A375 (cell line): ENCODE measurements around the gene GAMT. TPM values are rescaled to one million over a fixed set of nuclear protein-coding genes. Genes with fewer than 3 reads are reported as not detected.

Experiments
- total RNA-seq: library from RNA; depleted of rRNA; stranded (reverse); fragments of >200 nt; shearing (Covaris generic); gene quantifications from 2 replicates; pipeline ENCODE4 v1.2.3, GENCODE V29; 2014; rRNA removed

The GAMT gene
- total RNA-seq: 47.7 and 51.0 TPM in 2 replicates

DNA sequence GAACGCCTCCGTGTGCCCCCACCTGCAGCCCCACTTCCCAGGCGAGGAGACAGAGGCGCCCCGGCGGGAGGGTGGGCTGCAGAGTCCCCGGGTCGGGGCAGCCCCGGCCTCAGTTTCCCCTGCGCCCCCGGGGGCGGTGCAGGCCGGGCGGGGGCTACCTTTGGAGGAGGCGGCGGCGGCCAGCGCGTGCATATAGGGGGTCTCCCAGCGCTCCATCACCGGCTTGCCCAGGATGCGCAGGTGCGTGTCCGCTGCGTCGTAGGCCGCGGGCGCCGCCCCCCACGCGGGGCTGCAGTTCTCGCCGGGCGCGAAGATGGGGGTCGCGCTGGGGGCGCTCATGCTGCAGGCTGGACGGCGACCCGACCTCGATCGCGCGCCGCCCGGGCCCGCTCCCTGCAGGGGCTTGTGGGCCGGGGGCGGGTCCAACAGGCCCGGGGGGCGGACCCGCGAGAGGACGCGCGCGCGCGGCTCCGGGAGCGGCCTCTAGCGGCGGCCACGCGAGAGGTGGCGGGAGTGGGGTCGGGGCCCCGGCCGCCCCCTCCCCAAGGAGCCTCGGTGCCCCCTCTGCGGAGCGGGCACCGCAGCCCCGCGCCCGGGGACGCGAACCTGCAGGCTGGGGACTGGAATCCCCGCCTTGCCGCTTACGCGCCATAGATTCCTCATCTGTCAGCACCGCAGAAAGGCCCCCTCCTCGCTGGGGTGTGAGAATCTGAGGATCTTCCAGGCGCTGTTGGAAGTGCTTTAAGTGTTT, at the start of gene GAMT:
Gene GAMT (minus strand): TSS at position 405 of the 751 bp plus-strand sequence. CDS start 66 bp downstream, at position 339.

DNA sequence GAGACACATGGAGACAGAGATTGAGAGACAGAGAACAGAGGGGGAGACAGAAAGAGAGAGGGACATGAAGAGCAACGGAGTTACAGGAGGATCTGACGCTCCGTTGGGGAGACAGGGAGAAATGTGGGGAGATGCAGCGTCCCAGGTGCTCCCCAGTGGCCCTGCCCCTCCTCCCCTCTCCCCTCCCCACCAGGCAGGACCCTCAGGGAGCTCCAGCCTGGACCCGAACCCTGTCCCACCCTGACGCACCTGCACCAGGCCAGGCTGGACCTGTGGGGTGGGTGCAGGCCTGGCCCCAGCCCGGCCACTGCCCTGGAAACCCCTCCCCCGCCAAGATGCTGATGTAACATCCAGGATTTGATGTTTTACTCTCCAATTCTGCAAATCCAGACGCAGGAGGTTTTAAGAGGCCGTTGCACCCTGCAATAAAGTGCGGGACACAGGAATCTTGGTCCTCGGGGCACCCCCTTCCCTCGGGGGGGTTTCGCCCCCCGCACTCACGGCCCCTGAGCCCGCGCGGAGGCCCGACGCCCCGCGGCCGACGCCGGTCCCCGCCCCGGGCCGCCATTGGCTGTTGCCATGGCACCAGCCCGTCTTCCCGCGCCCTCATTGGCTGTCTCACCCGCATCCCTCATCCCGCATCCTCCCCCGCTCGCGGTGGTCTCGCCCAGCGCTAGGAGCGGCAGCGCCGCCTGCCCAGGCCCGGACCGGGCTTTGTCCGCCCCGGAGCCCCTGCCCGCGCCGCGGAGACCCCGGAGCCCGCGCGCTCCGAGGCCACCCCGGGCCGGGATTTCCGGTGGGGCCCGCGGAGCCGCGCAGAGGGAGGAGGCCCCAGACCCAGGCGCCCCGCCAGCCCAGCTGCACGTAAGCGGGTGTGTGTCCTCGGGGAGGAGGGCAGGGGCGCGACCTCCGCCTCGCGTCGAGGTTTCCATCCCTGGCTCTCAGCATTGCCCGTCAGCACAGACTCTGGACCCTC, 48.4 kb upstream of the GAMT start, which contains the start of gene APC2:
Gene APC2 (plus strand): TSS at position 655 of the 976 bp plus-strand sequence. CDS start 2,881 bp downstream, outside the sequence.

DNA sequence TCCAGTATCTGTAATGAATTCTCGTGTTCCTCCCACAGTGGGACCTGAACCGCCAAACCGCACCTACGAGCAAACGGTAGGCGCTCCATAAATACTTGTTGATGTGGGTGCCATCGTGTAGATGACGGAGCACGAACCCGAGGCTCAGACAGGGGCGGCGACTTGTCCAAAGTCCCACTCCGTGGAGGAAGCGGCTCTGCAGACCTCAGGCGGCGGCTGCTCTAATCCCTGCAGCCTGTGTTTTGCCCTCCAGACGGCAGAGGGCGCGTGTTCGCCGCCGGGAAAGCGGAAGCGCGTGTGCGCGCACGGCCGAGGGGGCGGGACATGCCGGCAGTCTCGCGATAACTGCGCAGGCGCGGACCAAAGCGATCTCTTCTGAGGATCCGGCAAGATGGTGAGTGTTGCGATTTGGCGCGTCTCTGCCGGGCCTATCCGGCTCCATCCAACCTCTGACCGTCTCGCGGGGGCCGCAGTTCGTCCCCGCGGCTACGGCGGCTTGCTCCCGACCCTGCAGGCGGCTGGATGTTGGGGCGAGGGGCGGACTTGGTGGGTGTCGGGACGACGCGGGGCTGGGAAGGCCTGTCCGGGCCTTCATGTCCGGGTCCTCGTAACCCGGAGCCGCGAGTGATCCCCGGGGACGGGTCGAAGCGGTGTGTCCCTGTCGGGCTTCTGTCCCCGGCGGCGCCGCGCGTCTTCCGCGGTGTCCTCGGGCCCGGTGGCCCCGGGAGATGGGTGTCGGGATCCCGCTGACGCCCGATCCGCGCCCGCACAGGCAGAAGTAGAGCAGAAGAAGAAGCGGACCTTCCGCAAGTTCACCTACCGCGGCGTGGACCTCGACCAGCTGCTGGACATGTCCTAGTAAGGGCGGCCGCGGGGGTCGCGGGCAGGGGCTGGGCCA, 36.9 kb upstream of the GAMT start, which contains the start of gene RPS15:
Gene RPS15 (plus strand): TSS at position 362 of the 898 bp plus-strand sequence. CDS start 30 bp downstream, at position 392.

DNA sequence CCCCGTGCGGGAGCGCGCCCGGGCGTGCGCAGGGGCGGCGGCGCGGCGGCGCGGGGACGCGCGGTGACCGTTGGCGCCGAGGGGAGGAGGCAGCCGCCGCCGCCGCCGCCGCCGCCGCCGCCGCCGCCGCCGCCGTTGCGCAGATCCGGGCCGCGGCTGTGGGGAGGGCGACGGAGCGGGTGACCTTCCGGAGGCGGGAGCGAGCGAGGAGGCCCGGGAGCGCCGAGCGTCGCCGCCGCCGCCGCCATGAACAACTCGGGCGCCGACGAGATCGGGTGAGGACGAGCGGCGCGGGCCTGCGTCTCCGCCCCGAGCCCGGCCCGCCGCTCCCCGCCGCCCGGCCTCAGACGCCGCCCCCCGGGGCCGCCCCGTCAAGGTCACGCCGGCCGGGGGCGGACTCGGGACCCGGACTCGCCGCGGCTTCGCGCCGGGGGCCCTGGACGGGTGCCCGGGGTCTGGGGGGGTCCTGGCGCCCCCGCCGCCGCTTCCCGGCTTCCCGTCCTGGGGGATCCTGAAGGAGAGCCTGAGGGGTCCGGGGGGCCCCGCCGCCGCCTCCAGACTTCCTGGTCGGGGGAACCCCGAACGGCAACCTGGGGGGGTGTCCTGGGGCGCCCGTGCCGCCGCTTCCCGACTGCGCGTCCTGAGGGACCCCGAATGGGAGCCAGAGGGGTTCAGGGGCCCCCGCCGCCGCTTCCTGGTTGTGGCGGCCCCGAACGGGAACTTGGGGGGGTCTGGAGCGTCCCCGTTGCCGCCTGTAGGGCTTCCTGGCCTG, 6.4 kb upstream of the GAMT start, which contains the start of gene DAZAP1:
Gene DAZAP1 (plus strand): TSS at position 59 of the 772 bp plus-strand sequence. CDS start 188 bp downstream, at position 247.

DNA sequence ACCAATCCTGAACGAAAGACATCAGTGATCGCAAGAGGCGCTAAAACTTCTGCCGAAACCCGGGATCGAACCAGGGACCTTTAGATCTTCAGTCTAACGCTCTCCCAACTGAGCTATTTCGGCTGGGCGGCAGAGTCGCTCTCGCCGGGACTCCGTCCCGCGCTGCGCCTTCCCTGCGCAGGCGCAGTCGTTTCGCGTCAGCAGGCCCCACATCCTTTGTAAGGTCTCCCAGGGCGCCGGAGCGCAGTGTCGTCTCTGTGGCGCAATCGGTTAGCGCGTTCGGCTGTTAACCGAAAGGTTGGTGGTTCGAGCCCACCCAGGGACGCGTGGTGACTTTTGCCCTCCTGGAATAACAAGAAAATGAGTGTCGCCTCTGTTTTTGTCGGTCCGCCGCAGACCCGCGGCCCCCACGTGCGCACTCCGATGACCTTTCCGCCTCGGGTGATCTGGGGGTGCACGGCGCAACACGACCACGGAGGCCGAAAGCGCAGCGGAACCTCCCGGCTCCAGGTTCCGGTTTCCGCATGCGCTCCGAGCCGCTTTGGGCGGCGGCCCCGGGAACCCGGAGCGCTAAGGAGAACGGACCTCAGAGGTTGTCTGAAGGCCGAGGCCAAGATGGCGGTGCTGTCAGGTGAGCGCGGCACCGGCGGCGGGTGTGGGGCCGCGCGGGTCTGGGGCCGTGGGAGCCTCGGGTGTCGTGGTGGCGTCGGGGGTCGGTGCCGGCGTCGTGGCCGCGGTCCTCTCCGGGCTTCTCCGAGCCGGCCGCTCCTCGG, 17.8 kb downstream of the GAMT start, which contains the start of gene NDUFS7:
Gene NDUFS7 (plus strand): TSS at position 596 of the 773 bp plus-strand sequence. CDS start 20 bp downstream, at position 616.

Other genes with a start within 250 kb of the GAMT start
- gene SBNO2, start 227.3 kb downstream of the GAMT start, total RNA-seq: 55.9 and 64.7 TPM in 2 replicates
- 43.7 and 46.0 TPM in 2 replicates for gene STK11, start 195.8 kb downstream of the GAMT start, total RNA-seq
- 2.1 and 3.9 TPM in 2 replicates for gene CBARP, start 163.5 kb downstream of the GAMT start, total RNA-seq
- gene ATP5F1D, start 159.8 kb downstream of the GAMT start, total RNA-seq: 58.3 and 78.6 TPM in 2 replicates
- gene MIDN, start 153.0 kb downstream of the GAMT start, total RNA-seq: 11.2 and 13.6 TPM in 2 replicates
- 180 and 209 TPM in 2 replicates for gene CIRBP, start 132.2 kb downstream of the GAMT start, total RNA-seq
- gene FAM174C, start 126.0 kb downstream of the GAMT start, total RNA-seq: 50.3 and 76.0 TPM in 2 replicates
- gene EFNA2, start 115.7 kb downstream of the GAMT start, total RNA-seq: not detected in 2 replicates
- 80.9 and 92.5 TPM in 2 replicates for gene NDUFS7, start 17.6 kb downstream of the GAMT start, total RNA-seq
- 154 and 161 TPM in 2 replicates for gene DAZAP1, start 6.0 kb upstream of the GAMT start, total RNA-seq
- 1,695 and 1,967 TPM in 2 replicates for gene RPS15, start 36.9 kb upstream of the GAMT start, total RNA-seq
- gene APC2, start 48.6 kb upstream of the GAMT start, total RNA-seq: 0.45 and 1.1 TPM in 2 replicates
- gene C19orf25, start 77.7 kb upstream of the GAMT start, total RNA-seq: 31.7 and 31.9 TPM in 2 replicates
- gene PCSK4, start 88.8 kb upstream of the GAMT start, total RNA-seq: 0.98 and 1.6 TPM in 2 replicates
- 3.8 and 4.6 TPM in 2 replicates for gene REEP6, start 89.6 kb upstream of the GAMT start, total RNA-seq
- gene ADAMTSL5, start 111.5 kb upstream of the GAMT start, total RNA-seq: 2.3 and 3.8 TPM in 2 replicates
- gene PLK5, start 122.5 kb upstream of the GAMT start, total RNA-seq: not detected in 2 replicates
- gene MEX3D, start 166.8 kb upstream of the GAMT start, total RNA-seq: 19.7 and 20.0 TPM in 2 replicates
- 122 and 131 TPM in 2 replicates for gene MBD3, start 191.3 kb upstream of the GAMT start, total RNA-seq
- gene UQCR11, start 203.9 kb upstream of the GAMT start, total RNA-seq: 119 and 125 TPM in 2 replicates